ENCODE results near the gene PKN1.

The PKN1 gene

GRCh38 chr19:14475251-14476073, 42.4 kb downstream of the PKN1 start, which contains the start of gene PTGER1:
Gene PTGER1 (minus strand): TSS chr19:14475354. CDS start chr19:14474320, 1,034 bp downstream.
- peak; percentile 32 for TF ChIP-seq CTCF (IDR thresholded peaks at IDR 0.05; ENCODE audit: control extremely low read depth, extremely low read depth, low read depth, missing control alignments)
- ChIA-PET CTCF (no interaction called here), POLR2A (no interaction called here)
- DNase-seq (ENCODE audit: extremely low spot score) = peak; percentile 38

- ChIA-PET CTCF (no interaction called here), POLR2A (no interaction called here)
- TF ChIP-seq CTCF (IDR thresholded peaks at IDR 0.05; ENCODE audit: control extremely low read depth, extremely low read depth, low read depth, missing control alignments) = no peak
- no peak for DNase-seq (ENCODE audit: extremely low spot score)
Measured at GRCh38 chr19:14476327-14476672, 43.2 kb downstream of the PKN1 start.

- ChIA-PET CTCF (interaction anchor here (4.7 to 6.0 kb wide), 2 partner anchors 11 to 340 kb away, joined by 30 to 50 read pairs; partner anchors contain the start of gene ASF1B), POLR2A (no interaction called here)
- DNase-seq (ENCODE audit: extremely low spot score) = no peak
- TF ChIP-seq CTCF (IDR thresholded peaks at IDR 0.05; ENCODE audit: control extremely low read depth, extremely low read depth, low read depth, missing control alignments) = no peak
Measured at GRCh38 chr19:14476673-14477401, 43.7 kb downstream of the PKN1 start.

GRCh38 chr19:14477418-14478112, 44.5 kb downstream of the PKN1 start:
- no peak for DNase-seq (ENCODE audit: extremely low spot score)
- CTCF ChIA-PET = interaction anchor here (0.7 to 6.0 kb wide), 7 partner anchors 11 to 340 kb away, joined by 3 to 50 read pairs (median 14); partner anchors contain the start of gene ASF1B
- POLR2A ChIA-PET = no interaction called here
- no peak for TF ChIP-seq CTCF (IDR thresholded peaks at IDR 0.05; ENCODE audit: control extremely low read depth, extremely low read depth, low read depth, missing control alignments)

GRCh38 chr19:14478113-14478545, 45.0 kb downstream of the PKN1 start:
- no peak for DNase-seq (ENCODE audit: extremely low spot score)
- no peak for TF ChIP-seq CTCF (IDR thresholded peaks at IDR 0.05; ENCODE audit: control extremely low read depth, extremely low read depth, low read depth, missing control alignments)
- CTCF ChIA-PET = interaction anchor here (0.7 to 6.0 kb wide), 10 partner anchors 11 to 341 kb away, joined by 3 to 50 read pairs (median 12); partner anchors contain the start of genes ASF1B and GIPC1
- POLR2A ChIA-PET = no interaction called here
